HL-60 (cell line): ENCODE measurements around the gene MAD1L1.

Source experiments
- GABPA ChIP-seq: IDR thresholded peaks from 2 replicates; pipeline ENCODE4 v1.6.1; 2012; ENCODE audit warnings: low read depth
- POLR2AphosphoS5 ChIP-seq: IDR thresholded peaks from 2 replicates; pipeline ENCODE4 v1.6.1; 2012; ENCODE audit warnings: low read depth
- SPI1 ChIP-seq: IDR thresholded peaks from 2 replicates; pipeline ENCODE4 v1.6.1; 2012; ENCODE audit warnings: low read depth, mild to moderate bottlenecking, borderline replicate concordance
- TF ChIP-seq, protein P1 (sequence below): IDR thresholded peaks from one replicate; pipeline ENCODE4 v1.5.1; 2011; ENCODE audit warnings: low read length, control low read depth, inconsistent platforms; ENCODE audit not compliant: insufficient read depth
- TF ChIP-seq, protein P2 (sequence below): IDR thresholded peaks from 2 replicates; pipeline ENCODE4 v1.6.1; 2012; ENCODE audit warnings: low read depth; ENCODE audit not compliant: insufficient replicate concordance

DNA sequence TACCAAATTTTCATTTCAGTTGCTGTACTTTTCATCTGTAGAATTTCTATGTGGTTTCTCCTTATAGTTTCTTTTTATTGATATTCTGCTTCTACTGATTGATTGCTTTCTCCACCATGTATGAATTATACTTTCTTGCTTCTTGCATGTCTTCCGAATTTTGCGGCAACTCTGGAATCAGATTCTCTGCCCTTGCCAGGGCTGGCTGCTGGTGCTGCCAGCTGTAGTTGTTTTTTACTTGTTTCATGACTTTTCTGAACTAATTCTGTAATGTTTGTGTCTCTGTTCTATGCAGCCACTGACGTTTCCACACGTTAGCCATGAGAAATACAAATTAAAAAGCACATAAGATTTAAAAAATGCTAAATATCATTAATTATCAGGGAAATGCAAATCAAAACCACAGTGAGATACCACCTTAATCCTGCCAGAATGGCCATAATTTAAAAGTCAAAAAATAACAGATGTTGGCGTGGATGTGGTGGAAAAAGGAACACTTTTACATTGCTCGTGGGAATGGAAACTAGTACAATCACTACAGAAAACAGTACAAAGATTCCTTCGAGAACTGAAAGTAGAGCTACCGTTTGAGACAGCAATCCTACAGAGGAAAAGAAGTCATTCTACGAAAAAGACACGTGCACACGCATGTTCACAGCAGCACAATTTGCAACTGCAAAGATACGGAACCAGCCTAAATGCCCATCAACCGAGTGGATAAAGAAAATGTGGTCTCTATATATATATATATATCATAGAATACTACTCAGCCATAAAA is 51.5 kb downstream of the MAD1L1 start:
- TF ChIP-seq, protein P1, sequence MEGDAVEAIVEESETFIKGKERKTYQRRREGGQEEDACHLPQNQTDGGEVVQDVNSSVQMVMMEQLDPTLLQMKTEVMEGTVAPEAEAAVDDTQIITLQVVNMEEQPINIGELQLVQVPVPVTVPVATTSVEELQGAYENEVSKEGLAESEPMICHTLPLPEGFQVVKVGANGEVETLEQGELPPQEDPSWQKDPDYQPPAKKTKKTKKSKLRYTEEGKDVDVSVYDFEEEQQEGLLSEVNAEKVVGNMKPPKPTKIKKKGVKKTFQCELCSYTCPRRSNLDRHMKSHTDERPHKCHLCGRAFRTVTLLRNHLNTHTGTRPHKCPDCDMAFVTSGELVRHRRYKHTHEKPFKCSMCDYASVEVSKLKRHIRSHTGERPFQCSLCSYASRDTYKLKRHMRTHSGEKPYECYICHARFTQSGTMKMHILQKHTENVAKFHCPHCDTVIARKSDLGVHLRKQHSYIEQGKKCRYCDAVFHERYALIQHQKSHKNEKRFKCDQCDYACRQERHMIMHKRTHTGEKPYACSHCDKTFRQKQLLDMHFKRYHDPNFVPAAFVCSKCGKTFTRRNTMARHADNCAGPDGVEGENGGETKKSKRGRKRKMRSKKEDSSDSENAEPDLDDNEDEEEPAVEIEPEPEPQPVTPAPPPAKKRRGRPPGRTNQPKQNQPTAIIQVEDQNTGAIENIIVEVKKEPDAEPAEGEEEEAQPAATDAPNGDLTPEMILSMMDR, result no peak
- no peak for TF ChIP-seq POLR2AphosphoS5
- TF ChIP-seq, protein P2, sequence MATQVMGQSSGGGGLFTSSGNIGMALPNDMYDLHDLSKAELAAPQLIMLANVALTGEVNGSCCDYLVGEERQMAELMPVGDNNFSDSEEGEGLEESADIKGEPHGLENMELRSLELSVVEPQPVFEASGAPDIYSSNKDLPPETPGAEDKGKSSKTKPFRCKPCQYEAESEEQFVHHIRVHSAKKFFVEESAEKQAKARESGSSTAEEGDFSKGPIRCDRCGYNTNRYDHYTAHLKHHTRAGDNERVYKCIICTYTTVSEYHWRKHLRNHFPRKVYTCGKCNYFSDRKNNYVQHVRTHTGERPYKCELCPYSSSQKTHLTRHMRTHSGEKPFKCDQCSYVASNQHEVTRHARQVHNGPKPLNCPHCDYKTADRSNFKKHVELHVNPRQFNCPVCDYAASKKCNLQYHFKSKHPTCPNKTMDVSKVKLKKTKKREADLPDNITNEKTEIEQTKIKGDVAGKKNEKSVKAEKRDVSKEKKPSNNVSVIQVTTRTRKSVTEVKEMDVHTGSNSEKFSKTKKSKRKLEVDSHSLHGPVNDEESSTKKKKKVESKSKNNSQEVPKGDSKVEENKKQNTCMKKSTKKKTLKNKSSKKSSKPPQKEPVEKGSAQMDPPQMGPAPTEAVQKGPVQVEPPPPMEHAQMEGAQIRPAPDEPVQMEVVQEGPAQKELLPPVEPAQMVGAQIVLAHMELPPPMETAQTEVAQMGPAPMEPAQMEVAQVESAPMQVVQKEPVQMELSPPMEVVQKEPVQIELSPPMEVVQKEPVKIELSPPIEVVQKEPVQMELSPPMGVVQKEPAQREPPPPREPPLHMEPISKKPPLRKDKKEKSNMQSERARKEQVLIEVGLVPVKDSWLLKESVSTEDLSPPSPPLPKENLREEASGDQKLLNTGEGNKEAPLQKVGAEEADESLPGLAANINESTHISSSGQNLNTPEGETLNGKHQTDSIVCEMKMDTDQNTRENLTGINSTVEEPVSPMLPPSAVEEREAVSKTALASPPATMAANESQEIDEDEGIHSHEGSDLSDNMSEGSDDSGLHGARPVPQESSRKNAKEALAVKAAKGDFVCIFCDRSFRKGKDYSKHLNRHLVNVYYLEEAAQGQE, result no peak
- TF ChIP-seq SPI1, result no peak
- TF ChIP-seq GABPA, result no peak
